ENCODE measurements around the gene STAT4. TPM values are rescaled to one million over a fixed set of nuclear protein-coding genes. Genes with fewer than 3 reads are reported as not detected.

Gene STAT4
- total RNA-seq, 4 donors from 2014 or later = 3.1 to 9.1 TPM; not detected in 2

DNA sequence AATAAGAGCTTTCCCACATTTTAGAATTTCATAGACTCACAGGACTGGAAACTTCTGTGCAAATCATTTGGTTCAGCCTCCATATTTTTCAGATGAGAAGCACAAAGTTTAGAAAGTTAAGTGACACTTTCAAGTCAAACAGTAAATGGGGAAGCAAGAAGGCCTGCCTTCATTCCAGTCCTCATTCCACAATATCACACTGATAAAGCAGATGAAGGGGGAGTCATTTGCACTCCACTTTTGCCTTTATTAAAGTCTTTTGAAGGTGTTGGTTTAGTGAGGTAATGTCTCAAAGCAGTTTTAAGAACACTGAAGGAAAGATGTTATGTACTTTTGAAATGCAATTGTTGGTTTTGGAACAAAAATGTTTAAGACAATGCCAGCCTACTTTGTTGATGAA lies 32.7 kb upstream of the STAT4 start:
- intact Hi-C loops (cut with DNase I; ENCODE audit: low total_unique reads) = no loop called here
- Histone ChIP-seq H3K4me1 (peaks cover 0 to 7% (median 6%) of the 10 kb centered on the region in 4 donors), H3K27me3 (no peaks in the 10 kb centered on the region), H3K36me3 (no peaks in the 10 kb centered on the region), H3K4me3 (no peak overlapping the region), H3K9me3 (no peaks in the 10 kb centered on the region), H3K27ac (no peak overlapping the region)
- in situ Hi-C loops (cut with MboI; ENCODE audit: low pct_ligation_motif_present in 1 of 4, low pct_unique_long_range_greater_than_20kb in 1 of 4, low sequenced_read_pairs in 3 of 4) = no loop called here
- DNase-seq = no peak
- TF ChIP-seq POLR2A (IDR thresholded peaks at IDR 0.05) = no peak
- no peak for TF ChIP-seq POLR2AphosphoS5 (IDR thresholded peaks at IDR 0.05)
- TF ChIP-seq EP300 (IDR thresholded peaks at IDR 0.05; ENCODE audit: low read depth) = no peak
- TF ChIP-seq, protein P1, sequence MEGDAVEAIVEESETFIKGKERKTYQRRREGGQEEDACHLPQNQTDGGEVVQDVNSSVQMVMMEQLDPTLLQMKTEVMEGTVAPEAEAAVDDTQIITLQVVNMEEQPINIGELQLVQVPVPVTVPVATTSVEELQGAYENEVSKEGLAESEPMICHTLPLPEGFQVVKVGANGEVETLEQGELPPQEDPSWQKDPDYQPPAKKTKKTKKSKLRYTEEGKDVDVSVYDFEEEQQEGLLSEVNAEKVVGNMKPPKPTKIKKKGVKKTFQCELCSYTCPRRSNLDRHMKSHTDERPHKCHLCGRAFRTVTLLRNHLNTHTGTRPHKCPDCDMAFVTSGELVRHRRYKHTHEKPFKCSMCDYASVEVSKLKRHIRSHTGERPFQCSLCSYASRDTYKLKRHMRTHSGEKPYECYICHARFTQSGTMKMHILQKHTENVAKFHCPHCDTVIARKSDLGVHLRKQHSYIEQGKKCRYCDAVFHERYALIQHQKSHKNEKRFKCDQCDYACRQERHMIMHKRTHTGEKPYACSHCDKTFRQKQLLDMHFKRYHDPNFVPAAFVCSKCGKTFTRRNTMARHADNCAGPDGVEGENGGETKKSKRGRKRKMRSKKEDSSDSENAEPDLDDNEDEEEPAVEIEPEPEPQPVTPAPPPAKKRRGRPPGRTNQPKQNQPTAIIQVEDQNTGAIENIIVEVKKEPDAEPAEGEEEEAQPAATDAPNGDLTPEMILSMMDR (IDR thresholded peaks at IDR 0.05) = no peak

DNA sequence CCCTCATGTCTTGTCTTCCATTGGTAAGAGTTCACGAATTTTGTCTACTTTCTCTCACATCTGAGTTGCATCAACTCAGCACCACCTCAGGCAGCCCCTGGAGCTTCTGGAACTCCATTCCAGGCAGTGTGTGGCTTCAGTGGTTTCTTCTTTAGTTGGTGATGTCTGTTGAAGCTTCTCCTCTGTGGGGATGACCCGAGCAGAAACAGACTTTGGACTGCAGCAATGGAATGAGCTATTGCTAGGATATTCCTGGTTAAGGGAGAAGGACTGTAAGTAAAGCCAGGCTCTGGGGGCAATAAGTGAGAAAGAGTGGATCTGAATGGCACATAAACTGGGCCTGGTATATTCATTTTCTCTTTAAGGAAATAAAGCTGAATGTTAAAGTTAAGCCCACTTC lies 32.3 kb upstream of the STAT4 start:
- H3K27ac ChIP-seq = no peak overlapping the region
- 49% methylated on average over 2 of the region's 2 CpGs; no CpG with 5 or more reads in 1 of the 2 donors for WGBS, 2 donors (ENCODE audit: low coverage in 1 of 2)
- no peaks in the 10 kb centered on the region for H3K36me3 ChIP-seq
- peaks cover 0 to 12% (median 8%) of the 10 kb centered on the region in 4 donors for H3K4me1 ChIP-seq
- no peak for DNase-seq
- in situ Hi-C loops (cut with MboI; ENCODE audit: low pct_ligation_motif_present in 1 of 4, low pct_unique_long_range_greater_than_20kb in 1 of 4, low sequenced_read_pairs in 3 of 4) = no loop called here
- no peaks in the 10 kb centered on the region for H3K9me3 ChIP-seq
- TF ChIP-seq EP300 (IDR thresholded peaks at IDR 0.05; ENCODE audit: low read depth) (no peak), POLR2AphosphoS5 (IDR thresholded peaks at IDR 0.05) (no peak), POLR2A (IDR thresholded peaks at IDR 0.05) (no peak)
- TF ChIP-seq, protein P1 (IDR thresholded peaks at IDR 0.05) = no peak
- no peak overlapping the region for H3K4me3 ChIP-seq
- intact Hi-C loops (cut with DNase I; ENCODE audit: low total_unique reads) = no loop called here
- no peaks in the 10 kb centered on the region for H3K27me3 ChIP-seq

DNA sequence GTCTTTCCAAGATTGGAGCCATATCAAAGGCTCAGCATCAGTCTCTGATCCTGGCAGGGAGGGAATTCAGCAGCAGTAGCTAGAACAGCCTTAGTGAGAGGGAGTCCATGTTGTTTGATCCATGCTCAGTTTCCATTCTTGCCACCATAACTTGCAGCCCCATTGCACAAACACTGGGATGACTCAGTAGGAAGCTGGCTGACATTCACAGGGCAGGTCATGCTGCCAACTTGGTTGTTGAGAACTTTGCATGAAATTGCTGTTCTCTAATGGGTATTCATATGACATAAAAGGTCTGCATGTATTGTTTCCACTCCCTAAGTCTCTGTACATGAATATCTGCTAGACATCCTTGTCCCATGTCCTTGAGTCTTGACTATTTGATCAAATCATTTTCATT lies 29.9 kb upstream of the STAT4 start:
- intact Hi-C loops (cut with DNase I; ENCODE audit: low total_unique reads) = no loop called here
- DNase-seq = no peak
- Histone ChIP-seq H3K36me3 (no peaks in the 10 kb centered on the region), H3K9me3 (no peaks in the 10 kb centered on the region), H3K27me3 (no peaks in the 10 kb centered on the region), H3K27ac (no peak overlapping the region), H3K4me3 (no peak overlapping the region), H3K4me1 (peaks cover 3 to 33% (median 17%) of the 10 kb centered on the region in 4 donors)
- TF ChIP-seq, protein P1 (IDR thresholded peaks at IDR 0.05) = no peak
- in situ Hi-C loops (cut with MboI; ENCODE audit: low pct_ligation_motif_present in 1 of 4, low pct_unique_long_range_greater_than_20kb in 1 of 4, low sequenced_read_pairs in 3 of 4) = no loop called here

DNA sequence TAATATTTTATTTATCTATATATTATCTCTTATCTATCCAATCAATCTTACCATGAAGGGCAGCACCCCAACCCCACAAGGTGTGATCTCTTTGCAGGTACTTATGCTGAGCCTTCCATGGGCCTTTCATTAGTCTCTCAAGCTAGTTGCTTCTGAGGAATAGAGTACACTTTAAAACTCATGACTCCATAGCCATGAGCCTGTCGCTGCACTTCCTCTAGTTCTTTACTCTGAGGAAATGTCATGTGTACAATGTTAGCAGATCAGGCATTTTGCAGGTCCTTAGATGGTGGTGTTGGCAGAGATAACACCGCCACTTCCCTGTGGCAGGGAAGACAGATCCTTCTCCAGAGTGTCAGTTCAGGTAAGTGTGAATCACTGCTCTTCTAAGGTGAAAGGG lies 29.5 kb upstream of the STAT4 start:
- in situ Hi-C loops (cut with MboI; ENCODE audit: low pct_ligation_motif_present in 1 of 4, low pct_unique_long_range_greater_than_20kb in 1 of 4, low sequenced_read_pairs in 3 of 4) (no loop called here), intact Hi-C loops (cut with DNase I; ENCODE audit: low total_unique reads) (no loop called here)
- Histone ChIP-seq H3K9me3 (no peaks in the 10 kb centered on the region), H3K36me3 (no peaks in the 10 kb centered on the region), H3K27me3 (no peaks in the 10 kb centered on the region), H3K27ac (no peak overlapping the region), H3K4me1 (peaks cover 3 to 35% (median 18%) of the 10 kb centered on the region in 4 donors), H3K4me3 (no peak overlapping the region)
- TF ChIP-seq POLR2A (IDR thresholded peaks at IDR 0.05) (no peak), EP300 (IDR thresholded peaks at IDR 0.05; ENCODE audit: low read depth) (no peak), POLR2AphosphoS5 (IDR thresholded peaks at IDR 0.05) (no peak)
- TF ChIP-seq, protein P1 (IDR thresholded peaks at IDR 0.05) = no peak
- DNase-seq = no peak
- WGBS, 2 donors (ENCODE audit: low coverage in 1 of 2) = 98% methylated on average over 2 of the region's 2 CpGs; no CpG with 5 or more reads in 1 of the 2 donors

All from transverse colon (tissue), 4 donors.